CD4-positive, alpha-beta T cell treated with Interferon gamma for 1 hour (primary cell): Measurements from ENCODE around the gene ZNF474.
"Not testable (repeated sequence)": the region's sequence is repeated elsewhere in the genome, so short reads cannot be mapped to it uniquely, and the experiment has no call there.

Source experiments
- DNase-seq: peaks from one replicate; pipeline ENCODE4 v3.0.0-alpha.2; 2020

The ZNF474 gene

DNA sequence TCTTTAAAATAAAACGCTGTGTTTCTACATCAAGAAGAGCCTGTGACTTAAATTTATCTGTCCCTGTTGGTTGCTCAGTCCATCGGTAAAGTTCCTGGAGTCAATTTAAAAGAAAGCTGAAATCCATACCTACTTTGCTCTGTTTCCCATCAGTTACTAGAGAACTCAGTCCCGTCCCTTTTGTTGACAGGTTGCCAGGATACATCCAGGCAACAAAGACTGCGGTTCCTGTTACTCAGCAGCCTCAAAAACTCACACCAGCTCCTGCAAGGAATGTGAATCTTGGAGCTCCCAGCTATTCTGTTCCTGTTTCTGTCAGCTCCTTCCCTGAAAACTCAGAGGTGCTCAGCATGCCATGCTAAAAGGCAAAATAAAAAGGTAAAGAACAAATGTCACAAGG lies at the start of gene ZNF474:
ZNF474 (plus strand) TSS at position 241 of the 400 bp plus-strand sequence. CDS start 22,445 bp downstream, outside the sequence.
- no peak for DNase-seq

DNA sequence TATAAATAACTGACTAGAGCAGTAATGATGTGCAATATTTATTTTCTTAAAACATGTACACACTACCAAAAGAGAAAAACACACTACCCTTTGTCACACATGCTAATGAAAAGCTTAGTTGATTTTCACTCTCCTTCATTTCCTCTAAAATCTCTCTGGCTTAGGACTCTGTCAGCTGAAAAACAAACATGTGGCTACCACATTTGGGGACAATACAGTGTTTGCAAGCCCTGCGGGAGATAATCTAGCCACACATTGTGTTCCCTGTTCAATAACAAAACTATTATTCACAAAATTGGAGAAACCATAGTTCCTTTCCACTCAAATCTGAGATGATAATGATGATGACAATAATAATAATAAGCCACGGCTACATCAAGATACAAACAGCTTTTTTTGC lies 47.8 kb upstream of the ZNF474 start:
- DNase-seq, result no peak

- DNase-seq, result no peak
Measured at GRCh38 chr5:122083535-122083934, 45.8 kb upstream of the ZNF474 start.

DNA sequence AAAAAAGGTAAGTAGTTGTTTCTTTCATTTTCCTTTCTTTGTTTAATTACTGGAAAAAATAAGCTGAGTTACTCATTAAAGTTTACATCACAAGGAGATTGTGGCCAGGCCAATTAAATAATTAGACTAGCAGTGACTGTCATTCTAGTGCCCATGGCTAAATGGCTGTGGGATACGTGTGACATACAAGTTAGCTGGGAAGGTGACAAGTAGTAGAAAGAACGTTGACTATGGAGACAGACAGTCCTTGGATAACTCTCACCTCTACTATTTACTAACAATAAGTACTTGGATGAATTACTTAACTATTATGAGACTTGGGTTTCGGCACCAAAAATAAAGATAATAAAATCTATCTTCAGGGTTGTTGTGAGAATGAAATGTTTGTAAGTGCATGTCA lies 44.3 kb upstream of the ZNF474 start:
- no peak for DNase-seq

DNA sequence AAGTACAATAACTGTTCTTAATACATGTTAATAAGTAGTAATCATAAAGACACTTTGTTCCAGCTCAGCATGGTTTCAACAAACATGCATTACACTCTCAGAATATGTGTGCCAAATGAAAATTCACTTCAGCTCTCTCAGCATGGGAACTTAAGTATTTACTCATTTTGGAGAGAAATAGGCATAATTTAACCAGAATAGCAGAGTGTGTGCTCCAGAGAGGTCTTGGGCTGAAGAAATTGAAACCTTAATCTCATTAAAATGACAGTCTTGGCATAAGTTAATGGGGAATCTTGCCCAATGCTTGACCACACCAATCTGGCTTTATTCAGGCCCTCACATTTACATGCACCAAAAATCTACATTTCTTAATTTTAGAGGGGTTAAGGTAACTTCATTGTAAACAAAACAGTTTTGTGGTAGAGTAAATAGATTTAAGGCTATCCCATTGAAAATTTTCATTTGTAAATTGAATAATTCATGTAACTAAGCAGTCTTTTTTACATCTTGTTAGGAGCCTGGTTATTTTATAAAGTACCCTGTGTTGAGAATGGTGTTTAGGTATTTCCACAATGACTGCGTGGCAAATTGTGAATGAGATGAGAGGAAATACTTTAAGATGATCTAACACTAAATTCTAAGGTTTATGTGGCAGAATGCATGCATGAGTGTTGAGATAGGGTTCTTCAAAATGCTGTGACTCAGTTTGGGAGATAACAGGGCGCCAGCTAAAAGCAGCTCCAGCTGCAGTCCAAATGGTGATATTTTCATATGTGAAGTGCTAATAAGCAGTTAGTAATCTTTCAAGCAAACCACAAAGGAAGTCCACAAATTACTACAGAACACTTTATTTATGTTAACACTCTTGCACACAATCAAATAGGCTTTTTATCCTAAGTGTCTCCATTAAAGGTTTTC lies 40.0 kb upstream of the ZNF474 start:
- DNase-seq, result no peak

DNA sequence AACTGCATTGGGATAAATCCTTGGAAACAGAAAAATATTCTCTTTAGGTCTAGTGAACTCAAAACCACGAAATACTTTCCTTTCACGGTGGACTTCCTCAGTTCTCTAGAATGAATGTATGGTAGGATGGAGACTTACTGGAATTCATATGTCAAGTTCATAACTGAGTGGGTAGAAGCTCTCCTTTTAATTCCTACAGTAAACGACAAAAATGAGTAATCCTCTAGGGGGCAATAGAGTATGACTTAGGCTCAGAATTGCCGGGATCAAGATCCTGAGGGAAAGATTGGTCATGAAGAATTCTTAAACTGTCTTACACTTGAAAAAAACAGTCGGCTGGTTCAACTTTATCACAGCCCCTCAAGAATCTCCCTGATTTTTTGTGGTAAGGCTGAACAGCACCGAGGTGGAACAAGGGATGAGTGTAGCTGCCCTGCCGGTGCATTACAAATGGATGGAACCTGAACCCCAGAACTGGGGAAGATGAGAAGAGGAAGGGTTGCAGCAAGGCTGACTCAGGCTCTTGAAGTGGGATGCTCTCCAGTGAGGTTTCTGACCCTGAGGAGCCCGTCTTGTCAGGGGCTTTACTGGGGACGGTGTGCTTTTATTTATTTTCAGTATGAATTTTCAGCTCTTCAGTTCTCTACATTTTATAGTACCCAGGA lies 37.3 kb upstream of the ZNF474 start:
- no peak for DNase-seq

- no peak for DNase-seq
Measured at GRCh38 chr5:122093415-122094180, 35.7 kb upstream of the ZNF474 start.

DNA sequence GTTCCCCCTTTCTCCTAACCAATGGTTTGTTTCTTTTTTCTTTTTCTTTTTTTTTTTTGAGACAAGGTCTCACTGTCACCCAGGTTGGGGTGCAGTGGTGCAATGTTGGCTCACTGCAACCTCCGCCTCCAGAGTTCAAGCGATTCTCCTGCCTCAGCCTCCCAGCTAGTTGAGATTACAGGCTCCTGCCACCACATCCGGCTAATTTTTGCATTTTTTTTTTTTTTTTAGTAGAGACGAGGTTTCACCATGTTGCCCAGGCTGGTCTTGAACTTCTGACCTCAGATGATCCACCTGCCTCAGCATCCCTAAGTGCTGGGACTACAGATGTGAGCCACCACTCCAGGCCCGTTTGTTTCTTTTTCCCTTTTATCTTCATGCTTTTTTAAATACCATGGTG lies 35.1 kb upstream of the ZNF474 start:
- DNase-seq, result not testable (repeated sequence)

DNA sequence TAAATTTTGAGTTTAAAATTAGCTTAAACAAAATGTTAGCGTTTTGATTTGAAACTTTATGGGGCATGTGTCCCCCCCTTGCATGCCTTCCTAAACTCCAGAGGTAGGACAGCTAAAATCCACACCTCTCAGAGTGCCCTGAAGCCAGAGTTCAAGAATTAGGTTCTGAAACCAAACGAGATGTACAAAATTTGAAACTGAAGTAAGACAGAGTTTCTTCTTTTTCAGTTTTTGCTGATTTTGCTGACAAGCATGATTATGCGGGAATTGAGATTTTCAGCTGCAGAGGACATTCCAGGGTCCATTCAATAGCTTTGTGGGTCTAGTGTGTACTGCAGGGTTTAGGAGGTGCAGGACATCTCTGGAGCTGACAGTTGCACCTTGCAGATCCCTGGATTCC lies 34.2 kb upstream of the ZNF474 start:
- no peak for DNase-seq

DNA sequence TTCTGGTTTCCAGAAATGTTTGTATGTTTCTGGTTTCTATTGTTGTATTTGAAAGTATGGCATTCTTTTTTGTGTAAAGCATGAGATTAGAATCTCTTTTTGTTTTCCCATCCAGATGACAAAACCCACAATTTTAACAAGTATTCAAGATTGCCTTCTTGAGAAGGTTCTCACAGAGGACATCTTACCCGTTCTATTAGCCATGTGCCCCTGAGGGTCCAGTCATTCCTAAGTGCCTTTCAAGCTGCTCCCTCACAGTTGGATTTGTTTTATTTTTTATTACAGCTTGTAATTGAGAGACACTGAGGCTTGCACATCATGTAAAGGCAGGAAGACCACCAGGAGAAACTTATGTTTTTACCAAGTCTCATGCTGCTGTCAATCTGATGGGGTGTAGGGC lies 32.0 kb upstream of the ZNF474 start:
- no peak for DNase-seq

DNA sequence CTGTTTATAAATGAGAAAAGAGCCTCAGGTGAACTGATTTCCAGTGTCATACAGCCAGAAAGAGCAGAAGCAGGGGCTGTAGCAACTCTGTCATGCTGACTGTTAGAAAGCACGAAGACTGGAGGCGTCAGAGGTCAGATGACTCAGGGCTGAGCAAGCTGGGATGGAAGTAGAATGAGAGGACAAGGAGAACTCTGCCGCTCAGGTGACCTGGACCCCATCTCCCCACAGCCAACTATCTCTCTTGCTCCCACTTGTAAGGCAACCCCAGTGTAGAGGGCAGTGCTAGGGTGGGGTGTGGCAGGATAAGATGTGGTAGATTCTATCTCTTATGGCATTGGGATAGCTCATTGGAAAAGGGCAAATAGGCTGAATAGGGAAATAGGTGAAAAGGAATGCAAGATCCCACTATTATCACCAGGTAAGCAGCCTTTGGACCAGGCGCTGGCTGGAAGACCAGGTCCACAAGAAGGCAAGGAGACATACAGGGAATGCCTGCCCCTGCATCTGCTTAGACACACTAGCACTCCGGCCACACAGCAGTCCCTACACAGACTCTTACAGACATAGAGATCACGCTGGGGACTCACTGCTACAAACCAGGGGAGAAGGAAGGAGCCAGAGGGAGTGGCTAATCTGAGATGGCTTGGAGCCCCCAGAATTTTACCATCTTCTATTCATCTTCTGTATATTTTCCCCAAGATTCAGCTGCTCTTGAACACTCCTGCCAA lies 30.1 kb upstream of the ZNF474 start:
- DNase-seq, result no peak

- DNase-seq, result no peak
Measured at GRCh38 chr5:122101636-122102285, 27.6 kb upstream of the ZNF474 start.

DNA sequence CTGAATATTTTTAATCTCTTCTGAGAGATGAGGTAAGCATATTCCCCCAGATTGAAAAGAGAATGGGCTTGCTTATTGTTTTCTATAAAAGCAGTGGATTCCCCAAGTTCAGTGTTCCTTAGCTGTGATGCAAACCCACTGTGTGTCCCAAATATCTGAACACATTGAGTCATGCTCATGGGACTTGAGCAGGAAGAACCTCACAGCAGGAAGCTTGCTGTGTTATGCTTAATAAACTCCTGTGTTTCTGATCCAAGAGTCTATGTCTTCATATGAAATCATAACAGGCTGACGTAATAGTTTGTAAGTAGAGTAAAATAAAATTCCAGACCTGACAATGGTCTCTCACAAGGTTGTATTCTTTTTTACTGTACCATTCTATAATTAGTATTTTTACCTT lies 26.5 kb upstream of the ZNF474 start:
- no peak for DNase-seq

DNA sequence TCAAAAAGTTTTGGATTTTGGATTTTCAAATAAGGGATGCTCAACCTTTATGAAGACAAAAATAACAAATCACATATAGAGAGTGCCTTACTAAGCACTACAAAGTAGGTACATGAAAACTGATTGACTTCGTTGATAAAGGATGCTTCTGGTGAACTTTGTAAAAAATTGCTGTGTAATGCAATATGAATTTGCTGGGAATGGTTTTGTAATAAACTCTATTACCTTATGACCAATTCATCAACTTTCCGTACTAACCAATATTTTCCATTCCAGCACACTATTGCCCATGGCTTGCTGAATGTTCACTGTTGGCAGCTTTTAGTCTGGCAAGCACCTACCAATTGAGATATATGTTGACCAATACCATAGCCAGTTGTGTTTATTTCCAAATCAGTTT lies 23.4 kb upstream of the ZNF474 start:
- DNase-seq, result no peak

DNA sequence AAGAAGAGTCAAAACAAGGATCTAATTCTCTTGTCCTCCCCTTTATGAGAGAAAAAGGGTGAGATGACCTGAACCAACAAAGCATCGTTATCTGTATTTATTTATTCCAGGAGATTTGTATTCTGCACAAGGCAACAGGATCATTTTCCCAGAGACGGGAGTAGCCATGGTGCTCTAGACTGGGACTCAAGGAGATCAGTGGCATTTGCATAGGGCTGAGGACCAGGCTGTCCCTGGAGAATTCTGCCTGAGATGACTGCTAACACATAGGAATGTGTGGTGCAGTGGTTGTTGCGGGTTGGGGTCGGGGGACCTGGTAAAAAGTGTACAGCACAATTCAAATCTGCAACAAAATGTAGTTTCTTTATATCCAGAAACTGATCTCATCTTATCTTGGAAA lies 22.3 kb upstream of the ZNF474 start:
- DNase-seq, result no peak

DNA sequence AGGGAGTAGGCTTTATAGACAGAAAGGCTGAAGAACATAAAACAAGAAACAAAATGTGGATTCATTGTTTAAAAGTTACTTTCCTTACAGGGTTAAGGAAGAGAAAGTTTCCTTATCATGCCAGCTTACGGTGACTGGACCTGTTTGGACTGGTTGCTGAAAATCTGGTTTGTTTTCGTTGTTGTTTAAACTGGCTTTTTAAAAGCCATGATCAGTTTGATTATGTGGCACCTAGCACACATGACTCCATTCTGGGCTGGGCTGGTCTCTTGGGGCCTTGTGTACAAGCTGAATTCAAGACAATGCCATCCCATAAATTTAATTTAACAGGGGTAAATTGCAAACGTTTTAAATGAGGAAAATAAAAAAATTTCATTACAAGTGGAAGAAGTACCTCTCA lies 18.4 kb upstream of the ZNF474 start:
- no peak for DNase-seq

- DNase-seq, result no peak
Measured at GRCh38 chr5:122111460-122111859, 17.9 kb upstream of the ZNF474 start.

DNA sequence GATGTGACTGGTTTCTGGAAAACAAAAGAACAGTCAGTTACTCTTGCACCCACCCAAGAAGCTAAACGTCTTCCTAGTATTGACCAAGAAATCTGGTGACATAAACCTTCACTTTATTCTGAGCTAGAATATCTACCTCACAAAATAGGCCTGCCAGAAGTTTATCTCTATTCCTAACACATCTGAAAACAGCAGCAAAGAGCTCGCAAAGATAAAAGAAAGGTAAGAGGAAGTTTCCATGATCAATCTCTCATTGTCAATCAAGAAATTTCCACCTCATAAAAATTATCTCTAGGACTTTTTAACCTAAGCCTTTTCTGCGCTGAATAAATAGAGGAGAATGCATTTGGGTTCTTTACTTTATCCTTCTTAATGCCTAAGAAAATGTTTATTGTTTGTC lies 17.3 kb upstream of the ZNF474 start:
- no peak for DNase-seq

- no peak for DNase-seq
Measured at GRCh38 chr5:122112733-122113558, 16.4 kb upstream of the ZNF474 start.

- DNase-seq, result no peak
Measured at GRCh38 chr5:122114501-122114900, 14.8 kb upstream of the ZNF474 start.

- no peak for DNase-seq
Measured at GRCh38 chr5:122118356-122118948, 10.9 kb upstream of the ZNF474 start.
